ENCODE measurements around the gene VTA1.
"Not testable (repeated sequence)": the region's sequence is repeated elsewhere in the genome, so short reads cannot be mapped to it uniquely, and the experiment has no call there.

The VTA1 gene

DNA sequence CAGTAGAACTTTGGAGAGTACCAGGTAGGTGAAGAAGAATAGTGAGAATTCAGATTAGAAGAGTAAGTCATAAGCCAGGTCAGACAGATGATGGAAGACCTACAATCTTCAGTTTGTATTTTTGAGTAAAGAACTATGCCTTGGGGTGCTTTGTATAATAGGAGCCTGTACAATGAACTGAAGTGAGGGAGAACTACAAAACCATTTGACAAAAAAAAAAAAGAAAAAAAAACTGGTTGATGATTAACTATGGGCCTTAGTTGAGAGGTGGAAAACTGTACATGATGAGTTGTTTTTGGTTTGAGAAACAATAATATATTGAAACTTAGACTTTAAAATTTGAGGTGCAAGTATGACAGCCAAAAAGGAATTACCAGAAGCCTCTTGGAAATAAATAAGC, 25.7 kb downstream of the VTA1 start:
- no peak for DNase-seq

- no peak for DNase-seq
Measured at GRCh38 chr6:142173980-142174379, 26.9 kb downstream of the VTA1 start.

GRCh38 chr6:142174703-142175102, 27.6 kb downstream of the VTA1 start:
- DNase-seq, result no peak

DNA sequence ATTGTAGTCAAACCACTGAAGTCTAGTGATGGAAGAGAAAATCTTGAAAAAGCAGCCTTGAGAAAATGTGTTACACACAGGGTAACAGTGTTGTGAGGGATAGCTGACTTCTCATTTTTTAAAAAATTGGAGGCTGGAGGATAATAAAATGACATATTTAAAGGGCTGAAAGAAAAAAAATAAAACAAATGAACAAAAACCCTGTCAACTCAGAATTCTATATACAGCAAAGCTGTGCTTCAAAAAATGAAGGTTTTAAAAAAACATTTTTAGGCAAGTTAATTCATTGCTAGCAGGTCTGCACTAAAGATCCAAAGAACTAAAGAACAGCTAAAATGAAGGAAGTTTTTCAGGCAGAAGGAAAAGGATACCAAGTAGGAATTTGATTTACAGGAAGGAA, 31.1 kb downstream of the VTA1 start:
- DNase-seq, result no peak

DNA sequence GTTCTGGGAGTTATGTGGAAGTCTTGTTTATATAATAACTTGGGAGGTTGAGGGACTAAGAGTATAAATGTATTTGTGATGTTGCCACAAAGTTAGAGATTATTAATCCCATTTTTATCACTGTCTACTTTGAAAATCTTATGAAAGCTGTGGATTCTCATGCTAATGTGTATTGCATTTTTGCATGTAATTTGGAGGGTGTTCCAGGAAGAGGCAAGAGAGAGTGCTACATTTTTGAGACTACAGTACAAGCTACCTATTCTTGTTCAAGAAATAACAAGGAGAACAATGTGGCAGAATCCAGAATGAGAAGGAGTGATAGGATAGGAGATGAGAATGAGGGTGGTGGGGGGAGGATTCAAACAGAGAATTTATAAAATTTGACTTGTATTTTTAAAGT, 34.9 kb downstream of the VTA1 start:
- DNase-seq, result no peak

DNA sequence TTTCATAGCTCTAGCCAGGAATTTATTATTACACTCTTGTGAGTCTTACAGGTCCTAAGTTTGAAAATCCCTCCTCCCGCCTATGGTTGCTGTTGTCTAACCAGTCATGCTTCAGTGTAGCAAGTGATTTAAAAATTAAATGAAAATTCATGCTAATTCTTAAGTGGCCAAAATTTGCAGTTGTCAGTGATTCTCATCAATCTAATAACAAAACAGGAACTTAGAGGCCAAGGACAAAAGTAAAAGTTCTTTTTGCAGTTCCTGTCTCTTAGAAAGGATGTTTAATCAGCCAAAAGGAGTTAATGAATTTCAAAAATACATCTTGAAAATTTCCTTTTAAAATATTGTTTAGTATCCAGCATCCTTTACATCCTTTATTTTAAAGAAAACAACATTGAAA, 36.3 kb downstream of the VTA1 start:
- DNase-seq, result no peak

DNA sequence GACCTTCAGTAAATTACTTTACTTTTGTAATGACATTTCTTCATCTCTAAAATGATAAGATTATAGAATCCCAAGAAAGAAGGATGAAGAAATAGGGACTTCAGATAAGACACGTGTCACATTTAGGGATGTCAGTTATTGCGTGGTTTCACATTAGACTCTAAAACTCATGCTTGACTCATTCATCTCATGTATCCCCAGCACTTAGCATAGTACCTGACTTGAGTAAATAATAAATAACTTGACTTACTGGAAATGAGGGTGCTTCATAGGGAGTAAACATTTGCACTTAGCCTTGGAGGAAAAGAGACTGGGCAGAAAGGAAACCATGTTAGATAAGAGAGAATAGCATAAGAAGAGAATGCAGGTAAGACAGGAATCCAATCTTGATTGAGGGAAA, 37.2 kb downstream of the VTA1 start:
- DNase-seq, result no peak

GRCh38 chr6:142185641-142186040, 38.6 kb downstream of the VTA1 start:
- no peak for DNase-seq

GRCh38 chr6:142187209-142187608, 40.1 kb downstream of the VTA1 start:
- no peak for DNase-seq

DNA sequence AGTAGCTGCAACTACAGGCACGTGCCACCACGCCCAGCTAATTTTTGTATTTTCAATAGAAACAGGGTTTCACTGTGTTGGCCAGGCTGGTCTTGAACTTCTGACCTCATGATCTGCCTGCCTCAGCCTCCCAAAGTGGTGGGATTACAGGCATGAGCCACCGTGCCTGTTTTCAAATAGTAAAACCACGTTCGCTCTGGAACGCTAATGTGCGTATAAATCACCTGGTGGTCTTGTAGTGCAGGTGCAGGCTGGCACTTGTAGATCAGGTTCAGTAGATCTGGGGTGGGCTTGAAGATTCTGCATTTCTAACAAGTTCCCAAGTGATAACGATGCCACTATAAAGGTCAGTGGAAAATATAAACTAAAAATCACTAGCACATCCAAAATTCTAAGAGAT, 41.3 kb downstream of the VTA1 start:
- DNase-seq, result not testable (repeated sequence)

GRCh38 chr6:142189057-142189456, 42.0 kb downstream of the VTA1 start:
- DNase-seq, result no peak

- DNase-seq, result no peak
Measured at GRCh38 chr6:142192343-142192742, 45.3 kb downstream of the VTA1 start.

- no peak for DNase-seq
Measured at GRCh38 chr6:142193621-142194020, 46.6 kb downstream of the VTA1 start.

DNA sequence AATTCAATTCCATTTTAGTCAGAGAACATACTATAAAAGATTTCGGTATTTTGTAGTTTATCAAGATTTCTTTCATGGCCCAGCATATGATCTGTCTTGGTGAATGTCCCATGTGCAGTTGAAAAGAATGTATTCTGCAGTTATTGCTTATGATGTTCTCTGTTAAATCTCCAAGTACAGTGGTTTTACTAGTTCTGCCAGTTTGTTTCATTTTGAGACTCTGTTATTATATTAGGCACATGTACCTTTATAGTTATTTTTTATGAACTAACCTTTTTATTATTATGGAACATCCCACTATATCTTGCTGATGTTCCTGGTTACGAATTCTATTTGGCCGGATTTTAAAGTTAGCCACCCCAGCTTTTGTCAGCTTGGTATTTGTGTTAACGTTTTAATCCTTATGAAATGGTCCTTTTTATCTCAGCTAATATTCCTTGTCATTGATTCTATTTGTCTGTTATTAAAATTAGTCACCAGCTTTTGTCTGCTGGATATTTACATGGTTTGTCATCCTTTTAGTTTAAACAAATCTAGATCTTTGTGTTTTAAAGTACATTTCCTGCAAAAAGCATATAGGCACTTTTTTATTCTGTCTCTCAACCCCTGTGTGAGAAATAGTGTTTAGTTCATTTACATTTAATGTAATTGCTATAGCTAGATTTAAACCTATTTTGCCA, 48.9 kb downstream of the VTA1 start:
- no peak for DNase-seq

GRCh38 chr6:142200846-142201628, 54.0 kb downstream of the VTA1 start:
- no peak for DNase-seq

- DNase-seq, result peak; percentile 34
Measured at GRCh38 chr6:142207265-142207877, 60.3 kb downstream of the VTA1 start.

GRCh38 chr6:142210606-142211005, 63.5 kb downstream of the VTA1 start:
- no peak for DNase-seq

DNA sequence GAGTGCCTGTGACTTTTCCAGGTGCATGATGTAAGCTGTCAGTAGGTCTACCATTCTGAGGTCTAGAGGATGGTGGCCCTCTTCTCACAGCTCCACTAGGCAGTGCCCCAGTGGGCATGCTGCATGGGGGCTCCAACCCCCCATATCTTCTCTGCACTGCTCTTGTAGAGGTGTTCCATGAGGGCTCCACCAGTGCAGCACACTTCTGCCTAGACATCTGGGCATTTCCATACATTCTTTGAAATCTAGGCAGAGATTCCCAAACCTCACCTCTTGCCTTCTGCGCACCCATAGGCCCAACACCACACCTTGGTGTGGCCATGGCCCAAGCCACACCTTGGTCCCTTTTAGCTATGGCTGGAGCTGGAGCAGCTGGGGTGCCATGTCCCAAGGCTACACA, 66.3 kb downstream of the VTA1 start:
- DNase-seq, result no peak

GRCh38 chr6:142218446-142218845, 71.4 kb downstream of the VTA1 start:
- DNase-seq, result no peak

- DNase-seq, result no peak
Measured at GRCh38 chr6:142222022-142222421, 75.0 kb downstream of the VTA1 start.

DNA sequence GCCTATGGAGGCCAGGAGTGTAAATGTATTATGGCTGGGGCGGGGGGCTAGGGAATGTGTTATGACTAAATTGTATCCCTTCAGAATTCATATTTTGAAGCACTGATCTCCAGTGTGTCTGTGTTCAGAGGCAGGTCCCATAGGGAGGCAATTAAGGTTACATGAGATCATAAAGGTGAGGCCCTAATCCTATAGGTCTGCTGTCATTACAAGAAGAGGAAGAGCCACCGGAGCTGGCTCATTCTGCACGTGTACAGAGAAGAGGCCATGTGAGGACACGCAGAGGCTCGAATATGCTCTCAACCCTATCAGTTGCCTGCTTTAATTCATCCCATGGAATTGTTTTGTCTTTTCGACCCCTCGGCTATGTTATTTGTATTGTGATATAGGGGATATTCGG, 76.9 kb downstream of the VTA1 start:
- DNase-seq, result no peak

GRCh38 chr6:142225115-142225514, 78.1 kb downstream of the VTA1 start:
- no peak for DNase-seq

DNA sequence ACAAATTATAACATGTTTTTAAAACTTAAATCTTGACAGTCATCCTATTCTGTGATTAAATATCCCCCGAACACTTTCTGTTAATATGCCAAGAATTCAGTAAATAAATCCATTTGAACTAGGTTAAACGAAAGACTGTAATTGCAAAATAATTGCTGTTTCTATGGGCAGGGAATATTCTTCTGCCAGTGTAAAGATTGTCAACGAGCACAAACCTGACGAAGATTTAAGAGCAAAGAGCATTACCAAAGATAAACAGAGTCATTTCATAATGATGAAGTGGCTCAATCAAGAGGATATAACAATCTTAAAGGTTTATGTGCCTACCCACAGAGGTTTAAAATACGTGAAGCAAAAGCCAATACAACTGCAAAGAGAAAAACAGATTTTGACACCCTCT, 78.5 kb downstream of the VTA1 start:
- no peak for DNase-seq

- DNase-seq, result no peak
Measured at GRCh38 chr6:142226731-142227130, 79.7 kb downstream of the VTA1 start.

All from activated naive CD4-positive, alpha-beta T cell treated with anti-CD3 and anti-CD28 coated beads, Interleukin-2, amount 50 U/mL, for 16 hours (primary cell).